Ovary (tissue), 9 donors: ENCODE data around the gene ZNF579. TPM values are rescaled to one million over a fixed set of nuclear protein-coding genes. Genes with fewer than 3 reads are reported as not detected.

Experiments used
- DNase-seq, 5 donors: peaks; one replicate each; pipeline ENCODE4 v3.0.0-alpha.2; 2019 to 2020
- H3K27ac ChIP-seq, 2 donors: fragments of 200-600 bp; one replicate each; pipeline versions ENCODE4 v1.5.1 to v1.8.0; 2019 to 2022
- H3K27me3 ChIP-seq: fragments of 200-600 bp; one replicate; pipeline ENCODE4 v1.8.0; 2022
- H3K36me3 ChIP-seq: fragments of 200-600 bp; sonication (generic); one replicate; pipeline ENCODE4 v1.5.1; 2019
- H3K4me1 ChIP-seq: one replicate; pipeline ENCODE4 v1.8.1; 2013; ENCODE audit warnings: mild to moderate bottlenecking, moderate library complexity; ENCODE audit not compliant: insufficient read depth
- H3K4me3 ChIP-seq: fragments of 200-600 bp; sonication (generic); one replicate; pipeline ENCODE4 v1.5.1; 2017
- H3K9me3 ChIP-seq, 2 donors: fragments of 200-600 bp in 1 of 2; sonication (generic) in 1 of 2; one replicate each; pipeline versions ENCODE4 v1.5.1 to v1.8.1; 2013 to 2019; ENCODE audit warnings: mild to moderate bottlenecking in 1 of 2, moderate library complexity in 1 of 2
- EP300 ChIP-seq: sonication (generic); formaldehyde crosslinking; IDR thresholded peaks from one replicate; pipeline ENCODE4 v1.6.1; 2017; ENCODE audit warnings: antibody characterized with exemption
- POLR2A ChIP-seq: fragments of 450-650 bp; IDR thresholded peaks from one replicate; pipeline ENCODE4 v1.6.1; 2017; ENCODE audit warnings: antibody characterized with exemption, mild to moderate bottlenecking, moderate library complexity
- WGBS, 3 donors: extraction: QIAGEN DNeasy Blood & Tissue Kit in 1 of 3; methylation state at CpG; one replicate each; pipeline versions ENCODE4 v1.1.5 to v1.1.7; 2013 to 2017; 5-methylcytosine and 5-hydroxymethylcytosine counted together
- intact Hi-C, 4 donors: fragments of 100-400 bp; cut with DNase I; formaldehyde crosslinking; loops; one replicate each; pipeline versions ENCODE4 v1.11.0 to v1.15.1; 2022 to 2023
- polyA plus RNA-seq, 2 donors: library from polyadenylated mRNA; stranded (reverse); fragments of 200-250 nt in 1 of 2; fragments of 350-450 nt in 1 of 2; fragmentation: Illumina TruSeq in 1 of 2; extraction: RNeasy Lipid Tissue Mini Kit (QIAGEN cat#74804) in 1 of 2; gene quantifications; one replicate each; pipeline ENCODE4 v1.2.3, GENCODE V29; 2013 to 2014
- total RNA-seq, 7 donors: library from RNA; depleted of rRNA in 2 of 7; stranded (reverse); fragments of >200 nt in 2 of 7; fragmentation: NEBNext Ultra II Directional in 3 of 7; extraction: Animal tissue kit (Norgen Biotek cat#: 25700) in 3 of 7; gene quantifications; one replicate each; pipeline versions ENCODE4 v1.1.0 to v1.2.4, GENCODE V29; 2016 to 2023
- TF ChIP-seq, protein P1 (sequence below), 3 donors: fragments of 450-650 bp in 2 of 3; fragments of 200-600 bp in 1 of 3; IDR thresholded peaks; one replicate each; pipeline versions ENCODE4 v1.5.1 to v1.8.0; 2016 to 2022; ENCODE audit warnings: antibody characterized with exemption in 3 of 3, mild to moderate bottlenecking in 1 of 3
- donor health status: DM: no; HTN: no; CAD: no; lungs with moderate emphysema.
- donor health status: DM: no; HTN: no; CAD: no.
- donor health status: Bipolar disorder and iron deficiency.
- donor health status: DM: yes; HTN: yes; CAD: no.
- donor health status: DM: no; HTN: no; CAD: no.
- donor health status: DM: yes; HTN: yes; CAD: no.

Gene ZNF579
- total and polyA plus RNA-seq, 9 donors, result 2.7 to 24.4 (median 15.6) TPM

DNA sequence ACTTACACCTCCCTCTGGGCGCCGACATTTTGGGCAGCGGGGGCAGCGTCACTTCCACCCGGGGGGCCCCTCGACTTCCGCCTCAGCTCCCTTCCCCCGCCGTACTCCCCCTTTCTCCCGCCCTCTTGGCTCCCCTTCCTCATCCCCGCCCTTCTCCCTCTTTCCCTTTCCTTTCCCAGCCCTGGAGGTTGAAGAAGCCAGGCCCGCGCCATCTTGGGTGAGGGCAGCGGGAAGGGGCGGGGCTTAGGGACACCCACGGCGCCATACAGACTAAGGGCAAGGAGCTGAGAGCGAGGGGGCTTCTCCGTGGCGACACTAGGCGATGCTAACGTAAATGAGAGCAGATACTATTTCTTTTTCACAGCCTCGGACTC lies 18.8 kb upstream of the ZNF579 start, which contains the start of gene FIZ1:
FIZ1 (minus strand) TSS at position 50 of the 374 bp plus-strand sequence. CDS start 1,652 bp downstream, outside the sequence.
- H3K4me3 ChIP-seq, result peak within 1 kb of the TSS; percentile 96
- peaks cover 2% of the 10 kb centered on the region for H3K4me1 ChIP-seq
- no peaks in the 10 kb centered on the region for H3K36me3 ChIP-seq
- no peaks in the 10 kb centered on the region for H3K27me3 ChIP-seq
- peak within 1 kb of the TSS; percentile 90 to 99 for H3K27ac ChIP-seq
- no peaks in the 10 kb centered on the region for H3K9me3 ChIP-seq
- TF ChIP-seq EP300, result peak; percentile 46
- TF ChIP-seq POLR2A, result no peak
- intact Hi-C loops, result no loop called here
- WGBS, 3 donors, result 0 to 1% (median 0%) methylated on average over 23 of the region's 23 CpGs
- peak; percentile 98 to 99 (median 99) for DNase-seq

DNA sequence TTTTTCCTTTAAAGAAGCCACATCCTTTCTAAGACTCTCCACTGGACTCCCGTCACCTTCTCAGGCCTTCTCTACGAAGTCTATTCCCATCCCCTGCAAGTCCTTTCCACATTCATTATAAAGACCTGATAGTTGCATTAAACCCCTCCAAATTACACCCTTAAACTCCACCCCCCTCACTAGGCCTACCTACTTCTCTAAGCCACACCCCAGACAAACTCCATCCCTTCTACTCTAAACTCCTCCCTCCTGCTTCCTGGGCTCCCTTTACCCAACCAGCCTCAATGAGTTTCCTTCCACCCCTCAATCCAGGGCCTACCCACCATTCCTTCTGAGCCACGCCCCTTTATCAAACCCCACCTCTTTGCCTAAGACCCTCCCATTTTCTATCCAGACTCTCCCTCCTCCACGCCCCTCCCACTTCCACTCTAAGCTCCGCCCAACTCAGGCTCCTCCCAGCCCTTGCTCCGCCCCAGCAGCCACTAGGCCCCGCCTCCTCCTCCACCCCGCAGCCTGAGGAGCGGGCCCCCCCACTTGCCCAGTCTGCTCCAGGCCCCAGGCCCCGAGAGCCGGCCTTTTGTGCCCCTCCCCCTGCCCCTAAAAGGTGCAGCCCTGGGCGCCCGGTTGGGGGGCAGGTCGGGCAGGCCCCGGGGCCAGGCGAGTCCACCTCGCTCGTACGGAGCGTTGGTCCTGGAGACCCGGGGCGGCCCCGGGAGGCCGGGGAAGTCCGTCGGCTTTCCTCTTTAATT lies 18.2 kb upstream of the ZNF579 start:
- peak; percentile 93 to 98 (median 96) for DNase-seq
- peak overlapping the region; percentile 90 to 99 for H3K27ac ChIP-seq
- H3K4me1 ChIP-seq, result no peaks in the 10 kb centered on the region
- TF ChIP-seq POLR2A (peak; percentile 25), EP300 (no peak)
- TF ChIP-seq, protein P1, sequence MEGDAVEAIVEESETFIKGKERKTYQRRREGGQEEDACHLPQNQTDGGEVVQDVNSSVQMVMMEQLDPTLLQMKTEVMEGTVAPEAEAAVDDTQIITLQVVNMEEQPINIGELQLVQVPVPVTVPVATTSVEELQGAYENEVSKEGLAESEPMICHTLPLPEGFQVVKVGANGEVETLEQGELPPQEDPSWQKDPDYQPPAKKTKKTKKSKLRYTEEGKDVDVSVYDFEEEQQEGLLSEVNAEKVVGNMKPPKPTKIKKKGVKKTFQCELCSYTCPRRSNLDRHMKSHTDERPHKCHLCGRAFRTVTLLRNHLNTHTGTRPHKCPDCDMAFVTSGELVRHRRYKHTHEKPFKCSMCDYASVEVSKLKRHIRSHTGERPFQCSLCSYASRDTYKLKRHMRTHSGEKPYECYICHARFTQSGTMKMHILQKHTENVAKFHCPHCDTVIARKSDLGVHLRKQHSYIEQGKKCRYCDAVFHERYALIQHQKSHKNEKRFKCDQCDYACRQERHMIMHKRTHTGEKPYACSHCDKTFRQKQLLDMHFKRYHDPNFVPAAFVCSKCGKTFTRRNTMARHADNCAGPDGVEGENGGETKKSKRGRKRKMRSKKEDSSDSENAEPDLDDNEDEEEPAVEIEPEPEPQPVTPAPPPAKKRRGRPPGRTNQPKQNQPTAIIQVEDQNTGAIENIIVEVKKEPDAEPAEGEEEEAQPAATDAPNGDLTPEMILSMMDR (IDR thresholded peaks at IDR 0.05), result peak in 1 of 3 donors; percentile 7
- H3K27me3 ChIP-seq, result no peaks in the 10 kb centered on the region
- peak overlapping the region; percentile 96 for H3K4me3 ChIP-seq
- 5 to 6% (median 6%) methylated on average over 25 to 26 of the region's 26 CpGs for WGBS, 3 donors
- intact Hi-C loops, result no loop called here
- H3K36me3 ChIP-seq, result no peaks in the 10 kb centered on the region
- no peaks in the 10 kb centered on the region for H3K9me3 ChIP-seq

DNA sequence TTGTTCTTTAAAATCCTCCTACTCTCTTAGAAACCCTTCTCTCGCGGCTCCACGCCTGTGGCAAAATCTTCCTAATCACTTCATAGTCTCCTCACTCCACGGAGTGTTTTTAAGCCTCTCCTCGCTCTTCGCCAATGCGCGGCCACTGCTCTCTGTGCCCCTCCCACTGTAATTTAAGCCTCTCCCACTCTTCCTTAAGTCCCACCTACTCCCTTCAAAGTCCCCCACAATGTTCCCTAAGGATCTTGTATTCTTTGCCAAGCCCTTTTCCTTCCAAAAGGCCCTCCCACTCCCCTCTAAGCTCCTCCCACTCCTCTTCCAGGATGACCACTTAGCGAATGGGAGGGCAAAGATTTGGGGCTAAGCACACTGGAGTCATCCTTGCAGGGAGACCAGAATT lies 17.4 kb upstream of the ZNF579 start:
- Histone ChIP-seq H3K4me1 (no peaks in the 10 kb centered on the region), H3K4me3 (no peak overlapping the region), H3K27ac (no peak overlapping the region), H3K36me3 (no peaks in the 10 kb centered on the region), H3K27me3 (no peaks in the 10 kb centered on the region), H3K9me3 (no peaks in the 10 kb centered on the region)
- peak in 1 of 5 donors; percentile 50 for DNase-seq
- TF ChIP-seq EP300 (no peak), POLR2A (no peak)
- TF ChIP-seq, protein P1 (IDR thresholded peaks at IDR 0.05), result no peak
- 77 to 90% (median 83%) methylated on average over 9 of the region's 9 CpGs for WGBS, 3 donors
- intact Hi-C loops, result no loop called here

DNA sequence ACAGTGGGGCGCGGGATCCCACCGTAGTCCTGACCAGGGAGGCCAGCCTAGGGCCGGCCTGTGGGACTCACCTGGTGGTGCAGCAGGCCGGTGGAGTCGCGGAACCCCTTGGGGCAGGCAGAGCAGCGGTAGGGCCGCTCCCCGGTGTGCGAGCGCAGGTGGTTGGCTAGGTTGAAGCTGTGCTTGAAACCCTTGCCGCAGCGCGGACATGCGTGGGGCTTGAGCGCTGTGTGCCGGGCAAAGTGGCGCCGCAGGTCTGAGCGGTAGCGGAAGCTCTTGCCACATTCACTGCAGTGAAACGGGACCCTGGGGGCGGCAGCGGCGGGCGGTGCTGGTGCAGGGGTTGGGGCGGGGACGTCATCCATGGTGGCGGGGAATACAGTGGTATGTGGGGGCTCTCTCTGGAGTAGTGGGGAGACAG lies 16.9 kb upstream of the ZNF579 start:
- no peak overlapping the region for H3K27ac ChIP-seq
- no peaks in the 10 kb centered on the region for H3K36me3 ChIP-seq
- no peaks in the 10 kb centered on the region for H3K9me3 ChIP-seq
- peak in 4 of 5 donors; percentile 44 to 71 (median 64) for DNase-seq
- TF ChIP-seq, protein P1 (IDR thresholded peaks at IDR 0.05), result no peak
- TF ChIP-seq EP300 (no peak), POLR2A (no peak)
- H3K4me1 ChIP-seq, result no peaks in the 10 kb centered on the region
- no peaks in the 10 kb centered on the region for H3K27me3 ChIP-seq
- H3K4me3 ChIP-seq, result no peak overlapping the region
- 93 to 96% (median 95%) methylated on average over 30 of the region's 30 CpGs for WGBS, 3 donors
- intact Hi-C loops, result no loop called here

DNA sequence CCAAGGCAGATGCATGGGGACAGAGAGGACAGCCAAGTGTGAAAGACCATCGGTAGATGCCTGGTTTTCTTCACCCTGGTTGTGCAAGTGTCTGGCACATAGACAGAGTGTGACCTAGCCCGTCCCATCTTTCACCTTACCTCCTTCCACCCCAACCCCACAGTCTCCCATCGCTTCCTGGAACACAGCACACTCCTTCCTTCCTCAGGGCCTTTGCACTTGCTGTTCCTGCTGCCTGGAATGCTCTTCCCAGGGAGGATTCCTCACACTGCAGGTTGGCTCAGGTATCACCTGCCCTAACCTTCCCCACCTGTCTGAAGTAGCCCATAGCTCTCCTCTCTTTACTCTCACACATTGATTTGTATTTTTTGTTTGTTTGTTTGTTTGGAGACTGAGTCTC lies 15.7 kb upstream of the ZNF579 start:
- no peak overlapping the region for H3K27ac ChIP-seq
- TF ChIP-seq EP300 (no peak), POLR2A (no peak)
- TF ChIP-seq, protein P1 (IDR thresholded peaks at IDR 0.05), result no peak
- H3K4me3 ChIP-seq, result no peak overlapping the region
- no peaks in the 10 kb centered on the region for H3K9me3 ChIP-seq
- no peaks in the 10 kb centered on the region for H3K4me1 ChIP-seq
- H3K27me3 ChIP-seq, result no peaks in the 10 kb centered on the region
- no peak for DNase-seq
- intact Hi-C loops, result no loop called here
- no peaks in the 10 kb centered on the region for H3K36me3 ChIP-seq
- WGBS, 3 donors, result 88 to 93% (median 88%) methylated on average over 3 of the region's 3 CpGs
